K562 (cell line): ENCODE results near the gene DENND2A. TPM values are rescaled to one million over a fixed set of nuclear protein-coding genes. Genes with fewer than 3 reads are reported as not detected.
A peak's percentile ranks its signal among the peaks of the same experiment; 100 is the strongest.

Source experiments
- ATF1 ChIP-seq, 2 experiments: fragments of 450-650 bp in 1 of 2; IDR thresholded peaks; 2 replicates each; pipeline ENCODE4 v1.6.1; 2016; ENCODE audit warnings: missing compliant biosample characterization in 1 of 2, missing genetic modification characterization in 1 of 2
- CBFA2T2 ChIP-seq: fragments of 450-650 bp; conservative IDR thresholded peaks from 2 replicates; pipeline ENCODE4 v1.6.1; 2017; ENCODE audit warnings: mild to moderate bottlenecking
- CREM ChIP-seq: IDR thresholded peaks from 2 replicates; pipeline ENCODE4 v1.6.1; 2014; ENCODE audit warnings: antibody characterized with exemption, low read depth
- ETS2 ChIP-seq: IDR thresholded peaks from 2 replicates; pipeline ENCODE4 v1.6.1; 2016; ENCODE audit warnings: borderline replicate concordance, missing genetic modification characterization, mild to moderate bottlenecking, moderate library complexity, missing compliant biosample characterization; ENCODE audit not compliant: poor library complexity, severe bottlenecking
- FOXM1 ChIP-seq, 2 experiments: fragments of 450-650 bp in 1 of 2; sonication (generic) in 1 of 2; formaldehyde crosslinking in 1 of 2; IDR thresholded peaks; 2 replicates each; pipeline versions ENCODE4 v1.6.1 to v1.9.0; 2017 to 2022; ENCODE audit warnings: low read depth in 2 of 2, mild to moderate bottlenecking in 2 of 2, missing genetic modification reagents in 1 of 2, moderate library complexity in 1 of 2
- FOXP4 ChIP-seq: sonication (generic); formaldehyde crosslinking; IDR thresholded peaks from 2 replicates; pipeline ENCODE4 v1.8.0; 2022; ENCODE audit warnings: mild to moderate bottlenecking, missing genetic modification reagents, borderline replicate concordance
- GTF2B ChIP-seq: IDR thresholded peaks from 2 replicates; pipeline ENCODE4 v1.6.1; 2011; ENCODE audit not compliant: insufficient read length; ENCODE audit errors: extremely low read depth
- JUND ChIP-seq, 2 experiments: IDR thresholded peaks; 2 replicates in 1 of 2; 3 replicates in 1 of 2; pipeline ENCODE4 v1.6.1; 2011; ENCODE audit warnings: borderline replicate concordance in 2 of 2, low read depth in 2 of 2, low read length in 2 of 2, improper control_type of control experiment in 1 of 2, missing biosample characterization in 1 of 2, missing genetic modification characterization in 1 of 2, missing genetic modification reagents in 1 of 2
- KLF16 ChIP-seq: IDR thresholded peaks from 2 replicates; pipeline ENCODE4 v1.6.1; 2016; ENCODE audit warnings: antibody characterized with exemption
- MAZ ChIP-seq, 2 experiments: fragments of 450-650 bp in 1 of 2; sonication (generic) in 1 of 2; formaldehyde crosslinking; IDR thresholded peaks in 1 of 2; conservative IDR thresholded peaks in 1 of 2; 2 replicates each; pipeline versions ENCODE4 v1.4.0 to v1.5.0; 2020; ENCODE audit warnings: mild to moderate bottlenecking in 1 of 2, missing genetic modification reagents in 1 of 2
- MCM3 ChIP-seq: fragments of 450-650 bp; IDR thresholded peaks from 2 replicates; pipeline ENCODE4 v1.6.1; 2016
- NCOA4 ChIP-seq: fragments of 450-650 bp; IDR thresholded peaks from 2 replicates; pipeline ENCODE4 v1.6.1; 2018; ENCODE audit warnings: mild to moderate bottlenecking; ENCODE audit not compliant: partially characterized antibody
- NFIC ChIP-seq: fragments of 450-650 bp; IDR thresholded peaks from 2 replicates; pipeline ENCODE4 v1.6.1; 2017; ENCODE audit warnings: mild to moderate bottlenecking, inconsistent platforms
- NFRKB ChIP-seq: fragments of 450-650 bp; IDR thresholded peaks from 2 replicates; pipeline ENCODE4 v1.6.1; 2016; ENCODE audit warnings: low read depth
- PYGO2 ChIP-seq: fragments of 450-650 bp; IDR thresholded peaks from 2 replicates; pipeline ENCODE4 v1.6.1; 2016; ENCODE audit warnings: mild to moderate bottlenecking, missing genetic modification characterization, moderate library complexity, missing compliant biosample characterization
- SMAD4 ChIP-seq: fragments of 250-450 bp; sonication (Bioruptor Pico); conservative IDR thresholded peaks from 2 replicates; pipeline ENCODE4 v1.8.0; 2021; ENCODE audit warnings: inconsistent platforms, mild to moderate bottlenecking, moderate library complexity
- SMARCE1 ChIP-seq: fragments of 450-650 bp; IDR thresholded peaks from 2 replicates; pipeline ENCODE4 v1.7.1; 2016; ENCODE audit warnings: mild to moderate bottlenecking
- SNRNP70 ChIP-seq: fragments of 200-400 bp; formaldehyde crosslinking; optimal IDR thresholded peaks from 2 replicates; pipeline ENCODE3; 2017; ENCODE audit warnings: low read depth, low read length
- WHSC1 ChIP-seq: IDR thresholded peaks from one replicate; pipeline ENCODE4 v1.6.1; 2012; ENCODE audit warnings: low read length, control low read depth, inconsistent platforms
- YBX1 ChIP-seq: fragments of 450-650 bp; IDR thresholded peaks from 2 replicates; pipeline ENCODE4 v1.7.1; 2016; ENCODE audit warnings: mild to moderate bottlenecking
- ZEB2 ChIP-seq: fragments of 450-650 bp; IDR thresholded peaks from 2 replicates; pipeline ENCODE4 v1.6.1; 2016
- ZNF146 ChIP-seq: IDR thresholded peaks from one replicate; pipeline ENCODE4 v1.6.1; 2018; ENCODE audit warnings: missing compliant biosample characterization; ENCODE audit not compliant: unreplicated experiment
- ZNF507 ChIP-seq: conservative IDR thresholded peaks from 2 replicates; pipeline ENCODE4 v1.6.1; 2017; ENCODE audit warnings: missing genetic modification characterization, missing compliant biosample characterization
- polyA plus RNA-seq, 8 experiments: library from polyadenylated mRNA; depleted of rRNA in 4 of 8; stranded (reverse) in 5 of 8; unstranded in 3 of 8; fragments of >200 nt; fragmentation: Nextera tagmentation in 2 of 8; fragmentation: Illumina TruSeq in 1 of 8; extraction: Ambion mirVana in 2 of 8; extraction: Trizol in 1 of 8; gene quantifications; 2 replicates each; pipeline versions ENCODE4 v1.2.1 to v1.2.3, GENCODE V29; 2011 to 2014; ENCODE audit warnings: inconsistent platforms in 1 of 8, missing spikeins in 1 of 8
- total RNA-seq, 7 experiments: library from RNA; depleted of rRNA in 6 of 7; stranded (reverse); fragments of >200 nt in 6 of 7; fragmentation: Illumina TruSeq in 2 of 7; extraction: Trizol in 2 of 7; gene quantifications; 2 replicates each; pipeline versions ENCODE4 v1.2.1 to v1.2.3, GENCODE V29; 2011 to 2021; ENCODE audit warnings: low replicate concordance in 1 of 7
- TF ChIP-seq, protein P1 (sequence below): fragments of 250-450 bp; sonication (Bioruptor Pico); IDR thresholded peaks from 2 replicates; pipeline ENCODE4 v1.4.0; 2020
- TF ChIP-seq, protein P2 (sequence below): sonication (generic); IDR thresholded peaks from 2 replicates; pipeline ENCODE4 v1.6.1; 2016

Gene DENND2A
- total and polyA plus RNA-seq, 9 of the 15 experiments (the other 6 are each of a cell fraction or from before 2014, with no cell fraction given), result not detected

DNA sequence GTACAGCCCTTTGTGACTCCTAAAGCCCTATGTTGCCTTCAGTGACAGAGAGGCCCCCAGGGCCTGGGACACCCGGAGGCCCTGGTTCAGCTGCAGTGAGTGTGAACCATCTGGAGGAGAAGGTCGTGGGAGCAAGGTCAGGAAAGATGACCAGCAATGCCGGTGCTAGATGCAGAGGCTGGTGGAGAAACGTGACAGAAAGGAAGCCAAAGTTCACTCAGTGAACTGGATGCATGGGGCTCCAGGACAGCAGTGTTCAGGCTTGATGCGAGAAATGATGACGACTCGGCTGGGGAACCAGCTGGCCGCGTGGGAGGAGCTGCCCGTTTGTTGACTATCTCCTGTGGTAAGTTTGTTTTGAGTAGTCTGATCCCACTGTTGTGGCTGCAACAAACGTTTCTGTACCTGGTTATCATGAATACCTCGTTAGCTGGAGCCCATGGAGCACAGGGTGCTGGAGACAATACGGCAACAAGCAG, 107.2 kb downstream of the DENND2A start (continued):
- TF ChIP-seq NFIC (no peak), YBX1 (no peak), SNRNP70 (no peak), NFRKB (no peak), FOXM1 (IDR thresholded peaks at IDR 0.05; ENCODE audit: low read depth) (no peak), FOXM1 (CRISPR knock-in tag; IDR thresholded peaks at IDR 0.05; ENCODE audit: low read depth) (0 out of 2 replicates have a peak, but pooled peaks have one; percentile 22), KLF16 (peak; percentile 48; the same call in 1 of the 2 replicates), SMAD4 (CRISPR knock-in tag) (peak; percentile 80), PYGO2 (no peak), ZNF507 (tag) (no peak), ETS2 (tag) (no peak), ATF1 (CRISPR knock-in tag; IDR thresholded peaks at IDR 0.05) (no peak), ATF1 (tag; IDR thresholded peaks at IDR 0.05) (peak; percentile 61), CREM (peak; percentile 54; the same call in 1 of the 2 replicates), JUND (IDR thresholded peaks at IDR 0.05; ENCODE audit: borderline replicate concordance, low read depth, low read length) (no peak), JUND (tag; IDR thresholded peaks at IDR 0.05; ENCODE audit: borderline replicate concordance, low read depth, low read length) (peak; percentile 29; the same call in 1 of the 3 replicates), CBFA2T2 (peak; percentile 58; the same call in 1 of the 2 replicates), ZNF146 (CRISPR knock-in tag) (no peak), ZEB2 (0 out of 2 replicates have a peak, but pooled peaks have one; percentile 28), FOXP4 (CRISPR knock-in tag) (0 out of 2 replicates have a peak, but pooled peaks have one; percentile 81), SMARCE1 (0 out of 2 replicates have a peak, but pooled peaks have one; percentile 17), NCOA4 (no peak), GTF2B (no peak), MAZ (CRISPR knock-in tag; conservative IDR thresholded peaks at IDR 0.05 in 1 of 2, IDR thresholded peaks at IDR 0.05 in 1 of 2) (no peak), WHSC1 (no peak), MCM3 (no peak)
- TF ChIP-seq, protein P1, sequence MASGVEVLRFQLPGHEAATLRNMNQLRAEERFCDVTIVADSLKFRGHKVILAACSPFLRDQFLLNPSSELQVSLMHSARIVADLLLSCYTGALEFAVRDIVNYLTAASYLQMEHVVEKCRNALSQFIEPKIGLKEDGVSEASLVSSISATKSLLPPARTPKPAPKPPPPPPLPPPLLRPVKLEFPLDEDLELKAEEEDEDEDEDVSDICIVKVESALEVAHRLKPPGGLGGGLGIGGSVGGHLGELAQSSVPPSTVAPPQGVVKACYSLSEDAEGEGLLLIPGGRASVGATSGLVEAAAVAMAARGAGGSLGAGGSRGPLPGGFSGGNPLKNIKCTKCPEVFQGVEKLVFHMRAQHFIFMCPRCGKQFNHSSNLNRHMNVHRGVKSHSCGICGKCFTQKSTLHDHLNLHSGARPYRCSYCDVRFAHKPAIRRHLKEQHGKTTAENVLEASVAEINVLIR, result no peak
- TF ChIP-seq, protein P2, sequence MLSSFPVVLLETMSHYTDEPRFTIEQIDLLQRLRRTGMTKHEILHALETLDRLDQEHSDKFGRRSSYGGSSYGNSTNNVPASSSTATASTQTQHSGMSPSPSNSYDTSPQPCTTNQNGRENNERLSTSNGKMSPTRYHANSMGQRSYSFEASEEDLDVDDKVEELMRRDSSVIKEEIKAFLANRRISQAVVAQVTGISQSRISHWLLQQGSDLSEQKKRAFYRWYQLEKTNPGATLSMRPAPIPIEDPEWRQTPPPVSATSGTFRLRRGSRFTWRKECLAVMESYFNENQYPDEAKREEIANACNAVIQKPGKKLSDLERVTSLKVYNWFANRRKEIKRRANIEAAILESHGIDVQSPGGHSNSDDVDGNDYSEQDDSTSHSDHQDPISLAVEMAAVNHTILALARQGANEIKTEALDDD, result peak; percentile 71; the same call in 1 of the 2 replicates
